Activated CD8-positive, alpha-beta T cell treated with anti-CD3 and anti-CD28 coated beads for 36 hours (primary cell): ENCODE measurements around the gene FURIN. TPM values are rescaled to one million over a fixed set of nuclear protein-coding genes. Genes with fewer than 3 reads are reported as not detected.
"Not testable (repeated sequence)": the region's sequence is repeated elsewhere in the genome, so short reads cannot be mapped to it uniquely, and the experiment has no call there.

Experiments
- ATAC-seq: fragments of 200-7000 bp; cut with Tn5 transposase; one replicate; pipeline ENCODE4 v1.10.0; 2021; ENCODE audit warnings: mild to moderate bottlenecking, moderate library complexity
- CTCF ChIA-PET: fragments of 350-600 bp; sonication (Branson Sonifier 250); formaldehyde crosslinking; loops from one replicate; lab custom pipeline; 2021; ENCODE audit warnings: antibody characterized with exemption; lab: Charles Lee
- POLR2A ChIA-PET: fragments of 350-600 bp; sonication (Branson Sonifier 250); formaldehyde crosslinking; loops from one replicate; lab custom pipeline; 2021; ENCODE audit warnings: antibody characterized with exemption; lab: Charles Lee
- DNase-seq: peaks from one replicate; pipeline ENCODE4 v3.0.0-alpha.2; 2020
- H3K27ac Mint-ChIP-seq: one replicate; pipeline ENCODE4 v1.8.0; 2021; ENCODE audit warnings: mild to moderate bottlenecking, mixed read lengths
- H3K27me3 Mint-ChIP-seq: one replicate; pipeline ENCODE4 v1.8.0; 2021; ENCODE audit warnings: mixed read lengths
- H3K36me3 Mint-ChIP-seq: one replicate; pipeline ENCODE4 v1.8.0; 2021; ENCODE audit warnings: low read depth, mixed read lengths
- H3K4me1 Mint-ChIP-seq: one replicate; pipeline ENCODE4 v1.8.0; 2021; ENCODE audit warnings: low read depth, mixed read lengths
- H3K4me3 Mint-ChIP-seq: one replicate; pipeline ENCODE4 v1.8.0; 2021; ENCODE audit warnings: mild to moderate bottlenecking, moderate library complexity, mixed read lengths
- H3K9me3 Mint-ChIP-seq: one replicate; pipeline ENCODE4 v1.8.0; 2021; ENCODE audit warnings: mixed read lengths
- intact Hi-C: fragments of 100-400 bp; cut with micrococcal nuclease; formaldehyde crosslinking; loops from one replicate; pipeline ENCODE4 v1.10.0; 2022
- total RNA-seq, 2 experiments: library from RNA; stranded (reverse); gene quantifications; one replicate each; pipeline ENCODE4 v1.2.3, GENCODE V29; 2021
- TF ChIP-seq, protein P1 (sequence below): fragments of 200-600 bp; IDR thresholded peaks from one replicate; pipeline ENCODE4 v1.8.0; 2022; ENCODE audit warnings: antibody characterized with exemption, mild to moderate bottlenecking

Gene FURIN
- total RNA-seq, 2 experiments from 2014 or later = 111 to 117 TPM

DNA sequence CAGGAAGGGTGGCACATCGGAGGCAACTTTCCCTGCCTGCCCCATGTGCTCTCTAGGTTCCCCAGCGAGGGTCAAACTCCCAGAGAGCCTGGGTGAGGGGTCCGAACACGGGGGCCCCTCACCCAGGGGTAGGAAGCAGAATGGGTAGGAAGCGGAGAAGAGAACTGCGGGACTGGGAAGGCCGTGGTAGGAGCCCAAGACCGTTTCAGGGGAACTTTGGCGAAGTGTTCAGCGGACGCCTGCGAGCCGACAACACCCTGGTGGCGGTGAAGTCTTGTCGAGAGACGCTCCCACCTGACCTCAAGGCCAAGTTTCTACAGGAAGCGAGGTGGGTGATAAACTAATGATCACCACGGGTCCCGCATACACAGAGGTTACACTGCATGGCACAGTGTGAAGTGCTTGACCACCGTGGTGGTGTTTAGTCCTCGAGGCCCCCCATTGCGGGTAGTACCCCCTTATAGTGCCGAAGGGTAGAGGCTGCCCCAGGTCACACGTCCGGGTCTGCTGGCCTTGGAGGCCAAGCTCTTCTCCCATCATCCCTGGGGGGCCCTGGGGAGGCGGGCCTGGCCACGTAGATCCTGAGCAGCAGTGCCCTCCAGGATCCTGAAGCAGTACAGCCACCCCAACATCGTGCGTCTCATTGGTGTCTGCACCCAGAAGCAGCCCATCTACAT, 24.2 kb downstream of the FURIN start:
- Mint-ChIP-seq H3K4me3 (no peak overlapping the region), H3K27ac (no peak overlapping the region)
- POLR2A ChIA-PET = interaction anchor here (1.2 to 4.5 kb wide), 2 partner anchors 11 to 176 kb away, joined by 5 to 25 read pairs; partner anchors contain the start of genes BLM and MAN2A2

DNA sequence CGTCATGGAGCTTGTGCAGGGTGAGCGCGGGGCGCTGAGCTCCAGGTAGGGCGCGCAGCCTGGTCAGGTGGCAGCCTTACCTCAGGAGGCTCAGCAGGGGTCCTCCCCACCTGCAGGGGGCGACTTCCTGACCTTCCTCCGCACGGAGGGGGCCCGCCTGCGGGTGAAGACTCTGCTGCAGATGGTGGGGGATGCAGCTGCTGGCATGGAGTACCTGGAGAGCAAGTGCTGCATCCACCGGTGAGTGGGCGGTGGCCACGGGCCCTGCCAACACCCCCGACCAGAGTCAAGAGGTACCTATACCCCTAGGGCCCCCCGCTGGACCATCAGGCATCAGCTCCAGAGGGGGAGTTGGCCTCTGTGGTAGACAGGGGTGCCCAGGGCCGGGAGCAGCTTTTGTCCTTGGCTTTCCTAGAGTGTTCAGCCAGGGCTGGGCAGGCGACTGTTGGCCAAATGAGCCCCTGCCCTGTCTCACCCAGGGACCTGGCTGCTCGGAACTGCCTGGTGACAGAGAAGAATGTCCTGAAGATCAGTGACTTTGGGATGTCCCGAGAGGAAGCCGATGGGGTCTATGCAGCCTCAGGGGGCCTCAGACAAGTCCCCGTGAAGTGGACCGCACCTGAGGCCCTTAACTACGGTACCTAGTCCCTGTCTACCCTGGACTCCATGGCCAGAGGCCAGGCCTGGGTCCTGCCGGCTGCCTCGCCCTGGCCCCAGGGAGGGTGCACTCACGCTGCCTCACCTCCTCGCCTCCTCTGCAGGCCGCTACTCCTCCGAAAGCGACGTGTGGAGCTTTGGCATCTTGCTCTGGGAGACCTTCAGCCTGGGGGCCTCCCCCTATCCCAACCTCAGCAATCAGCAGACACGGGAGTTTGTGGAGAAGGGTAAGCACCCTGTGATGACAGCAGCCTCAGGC, 25.0 kb downstream of the FURIN start:
- POLR2A ChIA-PET = interaction anchor here (1.2 to 4.5 kb wide), 2 partner anchors 10 to 176 kb away, joined by 5 to 25 read pairs; partner anchors contain the start of genes BLM and MAN2A2
- no peaks in the 10 kb centered on the region for H3K4me1 Mint-ChIP-seq
- no peaks in the 10 kb centered on the region for H3K9me3 Mint-ChIP-seq
- peak; percentile 37 for DNase-seq
- CTCF ChIA-PET = interaction anchor here (0.7 to 16.4 kb wide), 7 partner anchors 8 to 147 kb away, joined by 3 to 255 read pairs (median 4); partner anchors contain the start of genes FES, HDDC3, MAN2A2 and UNC45A
- no peaks in the 10 kb centered on the region for H3K36me3 Mint-ChIP-seq
- H3K27ac Mint-ChIP-seq = no peak overlapping the region
- no peak for ATAC-seq
- intact Hi-C loops = no loop called here
- H3K4me3 Mint-ChIP-seq = no peak overlapping the region
- TF ChIP-seq, protein P1, sequence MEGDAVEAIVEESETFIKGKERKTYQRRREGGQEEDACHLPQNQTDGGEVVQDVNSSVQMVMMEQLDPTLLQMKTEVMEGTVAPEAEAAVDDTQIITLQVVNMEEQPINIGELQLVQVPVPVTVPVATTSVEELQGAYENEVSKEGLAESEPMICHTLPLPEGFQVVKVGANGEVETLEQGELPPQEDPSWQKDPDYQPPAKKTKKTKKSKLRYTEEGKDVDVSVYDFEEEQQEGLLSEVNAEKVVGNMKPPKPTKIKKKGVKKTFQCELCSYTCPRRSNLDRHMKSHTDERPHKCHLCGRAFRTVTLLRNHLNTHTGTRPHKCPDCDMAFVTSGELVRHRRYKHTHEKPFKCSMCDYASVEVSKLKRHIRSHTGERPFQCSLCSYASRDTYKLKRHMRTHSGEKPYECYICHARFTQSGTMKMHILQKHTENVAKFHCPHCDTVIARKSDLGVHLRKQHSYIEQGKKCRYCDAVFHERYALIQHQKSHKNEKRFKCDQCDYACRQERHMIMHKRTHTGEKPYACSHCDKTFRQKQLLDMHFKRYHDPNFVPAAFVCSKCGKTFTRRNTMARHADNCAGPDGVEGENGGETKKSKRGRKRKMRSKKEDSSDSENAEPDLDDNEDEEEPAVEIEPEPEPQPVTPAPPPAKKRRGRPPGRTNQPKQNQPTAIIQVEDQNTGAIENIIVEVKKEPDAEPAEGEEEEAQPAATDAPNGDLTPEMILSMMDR = peak; percentile 55
- H3K27me3 Mint-ChIP-seq = peaks cover under 1% of the 10 kb centered on the region

More for the DNA sequence above, 24.2 kb downstream of the FURIN start:
- Mint-ChIP-seq H3K9me3 (no peaks in the 10 kb centered on the region), H3K36me3 (no peaks in the 10 kb centered on the region), H3K4me1 (no peaks in the 10 kb centered on the region), H3K27me3 (peaks cover 3% of the 10 kb centered on the region)
- CTCF ChIA-PET = interaction anchor here (0.7 to 16.4 kb wide), 7 partner anchors 10 to 789 kb away, joined by 3 to 255 read pairs (median 3); partner anchors contain the start of genes HDDC3, MAN2A2 and UNC45A
- DNase-seq (no peak), ATAC-seq (no peak)
- intact Hi-C loops = no loop called here
- TF ChIP-seq, protein P1 = no peak

- Mint-ChIP-seq H3K4me3 (no peak overlapping the region), H3K36me3 (no peaks in the 10 kb centered on the region), H3K27ac (no peak overlapping the region), H3K27me3 (no peaks in the 10 kb centered on the region), H3K9me3 (no peaks in the 10 kb centered on the region), H3K4me1 (peaks cover 2% of the 10 kb centered on the region)
- DNase-seq (no peak), ATAC-seq (no peak)
- intact Hi-C loops = no loop called here
- TF ChIP-seq, protein P1 = no peak
- ChIA-PET CTCF (interaction anchor here (13.1 to 16.4 kb wide), 2 partner anchors 10 to 38 kb away, joined by 89 to 255 read pairs; partner anchors contain the start of genes FES, HDDC3 and UNC45A), POLR2A (interaction anchor here (1.1 to 14.2 kb wide), 3 partner anchors 8 to 78 kb away, joined by 3 to 133 read pairs (median 25); partner anchors contain the start of genes HDDC3, MAN2A2 and UNC45A)
These were observed 27.3 kb downstream of the FURIN start for GRCh38 chr15:90895571-90896117.

GRCh38 chr15:90897131-90897655, 28.8 kb downstream of the FURIN start:
- H3K27me3 Mint-ChIP-seq, H3K36me3 Mint-ChIP-seq, H3K4me3 Mint-ChIP-seq, H3K27ac Mint-ChIP-seq, intact Hi-C loops, DNase-seq, H3K9me3 Mint-ChIP-seq, ATAC-seq: not testable (repeated sequence)
- POLR2A ChIA-PET = interaction anchor here (1.2 to 14.2 kb wide), 3 partner anchors 11 to 119 kb away, joined by 3 to 133 read pairs (median 4); partner anchors contain the start of genes HDDC3 and UNC45A
- peaks cover 13% of the 10 kb centered on the region for H3K4me1 Mint-ChIP-seq
- CTCF ChIA-PET = interaction anchor here (13.1 to 16.4 kb wide), 2 partner anchors 12 to 36 kb away, joined by 89 to 255 read pairs; partner anchors contain the start of genes FES, HDDC3 and UNC45A
